Endometrium (tissue), 2 donors: ENCODE results near the gene ITLN2.
"Not testable (repeated sequence)": the region's sequence is repeated elsewhere in the genome, so short reads cannot be mapped to it uniquely, and the experiment has no call there.

Experiments used
- FAIRE-seq: peaks from 2 replicates; lab custom pipeline; 2012; peaks lifted over from hg19 to GRCh38; lab: Jason Lieb, UNC
- donor health status: control.
- donor health status: control.

The ITLN2 gene

DNA sequence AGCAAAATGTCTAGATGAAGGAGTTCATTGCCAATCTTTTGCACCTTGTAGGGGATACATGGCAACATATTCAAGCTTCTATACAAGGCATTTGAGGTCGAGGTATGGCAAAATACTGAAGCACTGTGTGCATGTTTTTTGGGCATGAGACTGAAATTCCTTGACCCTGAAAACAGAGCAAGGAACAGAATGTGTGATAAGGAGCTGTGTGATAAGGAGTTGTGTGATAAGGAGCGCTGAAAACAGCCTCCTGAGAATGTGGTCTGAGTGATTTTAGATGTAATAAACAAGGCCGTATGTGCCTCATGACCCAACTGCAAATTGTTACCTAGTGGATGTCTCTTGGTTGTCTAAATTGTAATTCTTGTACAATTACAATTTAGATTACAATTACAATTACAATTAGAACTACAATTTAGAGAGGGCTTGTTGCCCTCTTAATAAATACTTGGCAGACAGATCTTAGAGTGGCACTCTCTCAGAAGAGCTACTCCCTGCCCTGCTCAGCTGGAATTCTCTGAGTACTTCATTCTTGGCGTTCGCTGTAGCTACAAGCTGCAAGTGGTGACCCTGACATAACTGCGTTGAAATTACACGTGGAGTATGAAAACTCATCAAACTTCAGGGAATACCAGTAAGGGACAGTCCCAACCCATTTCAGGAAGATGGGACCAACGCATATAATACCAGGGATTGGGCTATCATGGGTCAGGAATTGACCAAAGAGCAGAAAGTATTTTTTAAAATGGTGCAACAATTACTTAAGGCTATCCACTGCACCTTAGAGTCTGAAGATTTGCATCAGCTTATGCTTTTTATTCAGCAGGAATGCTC is 49.6 kb downstream of the ITLN2 start:
- FAIRE-seq = no peak

DNA sequence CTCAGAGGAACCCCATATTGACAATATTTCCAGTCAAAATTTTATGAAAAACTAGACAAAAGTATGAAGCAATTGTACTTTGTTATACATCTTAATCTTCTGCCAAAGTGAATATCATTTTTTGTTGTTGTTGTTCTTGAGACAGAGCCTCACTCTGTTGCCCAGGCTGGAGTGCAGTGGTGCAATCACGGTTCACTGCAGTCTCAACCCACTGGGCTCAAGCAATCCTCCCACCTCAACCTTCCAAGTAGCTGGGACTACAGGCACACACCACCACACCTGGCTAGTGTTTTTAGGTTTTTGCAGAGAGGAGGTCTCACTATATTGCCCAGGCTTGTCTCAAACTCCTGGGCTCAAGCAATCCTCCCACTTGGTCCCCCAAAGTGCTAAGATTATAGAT is 52.4 kb downstream of the ITLN2 start:
- FAIRE-seq = not testable (repeated sequence)

DNA sequence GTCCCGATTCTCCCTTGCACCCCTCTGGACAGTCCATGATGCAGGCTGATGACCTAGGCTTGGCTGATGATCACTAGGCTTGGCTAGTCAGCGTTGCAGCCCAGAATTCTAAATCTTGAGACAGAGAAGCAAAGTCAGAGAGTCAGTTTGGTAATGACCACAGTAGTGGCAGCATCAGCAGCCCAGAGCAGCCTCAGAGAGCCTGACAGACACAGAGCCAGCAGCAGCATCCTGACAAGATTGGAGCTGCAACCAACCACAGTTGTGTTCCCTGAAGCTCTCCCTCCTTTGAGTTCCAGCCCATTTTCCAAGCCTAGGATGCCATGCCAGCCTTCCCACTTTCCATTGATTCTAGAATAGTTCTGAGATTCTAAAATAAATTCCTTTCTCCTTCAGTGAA is 52.8 kb downstream of the ITLN2 start:
- no peak for FAIRE-seq

DNA sequence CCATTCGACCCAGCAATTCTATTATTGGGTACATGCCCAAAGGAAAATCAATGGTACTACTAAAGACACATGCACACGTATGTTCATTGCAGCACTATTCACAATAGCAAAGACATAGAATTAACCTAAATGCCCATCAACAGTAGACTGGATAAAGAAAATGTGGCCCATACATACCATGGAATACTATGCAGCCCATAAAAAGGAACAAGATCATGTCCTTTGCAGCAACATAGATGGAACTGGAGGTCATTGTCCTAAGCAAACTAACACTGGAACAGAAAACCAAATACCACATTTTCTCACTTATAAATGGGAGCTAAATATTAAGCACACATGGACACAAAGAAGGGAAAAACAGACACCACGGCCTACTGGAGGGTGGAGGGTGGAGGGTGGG is 53.9 kb downstream of the ITLN2 start:
- FAIRE-seq = not testable (repeated sequence)
